GM19099 (cell line): Measurements from ENCODE around the gene PPIH.

Source experiments
- POLR2A ChIP-seq: IDR thresholded peaks from 3 replicates; pipeline ENCODE4 v1.6.1; 2011; ENCODE audit warnings: low read depth; ENCODE audit not compliant: insufficient read length; ENCODE audit errors: extremely low read depth

The PPIH gene

DNA sequence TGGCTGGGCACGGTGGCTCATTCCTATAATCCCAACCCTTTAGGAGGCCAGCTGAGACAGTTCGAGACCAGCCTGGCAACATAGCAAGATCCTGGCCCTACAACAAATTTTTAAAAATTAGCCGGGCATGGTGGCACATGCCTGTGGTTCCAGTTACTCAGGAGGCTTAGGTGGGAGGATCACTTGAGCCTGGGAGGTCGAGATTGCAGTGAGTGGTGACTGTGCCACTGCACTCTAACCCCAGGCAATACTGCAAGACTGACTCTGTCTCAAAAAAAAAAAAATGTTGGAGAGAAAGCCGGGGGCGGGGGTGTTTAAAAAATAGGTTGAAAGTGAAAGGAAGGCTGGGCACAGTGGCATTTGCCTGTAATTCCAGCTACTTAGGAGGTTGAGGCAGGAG, 65.3 kb downstream of the PPIH start:
- no peak for TF ChIP-seq POLR2A
